Stomach (tissue), 9 donors: Measurements from ENCODE around the gene BRD7. TPM values are rescaled to one million over a fixed set of nuclear protein-coding genes. Genes with fewer than 3 reads are reported as not detected.

Source experiments
- DNase-seq, 2 donors: peaks; one replicate each; pipeline versions ENCODE4 v3.0.0 to v3.0.0-alpha.2; 2013 to 2019
- H3K27ac ChIP-seq, 5 donors: fragments of 200-600 bp in 4 of 5; sonication (generic) in 4 of 5; one replicate each; pipeline ENCODE4 v1.5.1; 2013 to 2019; ENCODE audit warnings: mild to moderate bottlenecking in 1 of 5, moderate library complexity in 1 of 5
- H3K27me3 ChIP-seq, 3 donors: fragments of 200-600 bp; sonication (generic); one replicate each; pipeline ENCODE4 v1.5.1; 2017 to 2019; ENCODE audit warnings: mixed run types in 1 of 3
- H3K36me3 ChIP-seq, 4 donors: fragments of 200-600 bp; sonication (generic); 1 replicate in 3 of 4; 2 replicates in 1 of 4; pipeline ENCODE4 v1.5.1; 2016 to 2019
- H3K4me1 ChIP-seq, 4 donors: fragments of 200-600 bp; sonication (generic); one replicate each; pipeline ENCODE4 v1.5.1; 2016 to 2019
- H3K4me3 ChIP-seq, 4 donors: fragments of 200-600 bp; sonication (generic) in 3 of 4; one replicate each; pipeline ENCODE4 v1.5.1; 2016 to 2019; ENCODE audit warnings: mild to moderate bottlenecking in 1 of 4
- H3K9me3 ChIP-seq, 4 donors: fragments of 200-600 bp; sonication (generic); one replicate each; pipeline ENCODE4 v1.5.1; 2016 to 2019
- EP300 ChIP-seq: sonication (generic); formaldehyde crosslinking; IDR thresholded peaks from one replicate; pipeline ENCODE4 v1.6.1; 2017; ENCODE audit warnings: antibody characterized with exemption
- POLR2A ChIP-seq, 4 donors: fragments of 450-650 bp; IDR thresholded peaks; one replicate each; pipeline ENCODE4 v1.6.1; 2016; ENCODE audit warnings: antibody characterized with exemption in 4 of 4, control low read depth in 2 of 4, mild to moderate bottlenecking in 1 of 4, moderate library complexity in 1 of 4
- POLR2AphosphoS5 ChIP-seq, 3 donors: sonication (generic); formaldehyde crosslinking; IDR thresholded peaks; one replicate each; pipeline ENCODE4 v1.6.1; 2016; ENCODE audit warnings: antibody characterized with exemption in 3 of 3
- WGBS, 5 donors: extraction: QIAGEN DNeasy Blood & Tissue Kit in 3 of 5; methylation state at CpG; one replicate each; pipeline versions ENCODE4 v1.1.5 to v1.1.7; 2013 to 2018; 5-methylcytosine and 5-hydroxymethylcytosine counted together
- intact Hi-C: fragments of 100-400 bp; cut with DNase I; formaldehyde crosslinking; loops from one replicate; pipeline ENCODE4 v1.15.1; 2023; ENCODE audit warnings: low total_unique reads
- polyA plus RNA-seq, 3 donors: library from polyadenylated mRNA; stranded (reverse); fragments of 200-250 nt; gene quantifications; one replicate each; pipeline ENCODE4 v1.2.3, GENCODE V29; 2013
- total RNA-seq, 5 donors: library from RNA; depleted of rRNA; stranded (reverse); fragments of >200 nt; gene quantifications; one replicate each; pipeline versions ENCODE4 v1.1.0 to v1.2.3, GENCODE V29; 2014 to 2016
- TF ChIP-seq, protein P1 (sequence below), 7 experiments: fragments of 450-650 bp in 4 of 7; fragments of 200-600 bp in 3 of 7; sonication (generic) in 3 of 7; IDR thresholded peaks; one replicate each; pipeline ENCODE4 v1.5.1; 2016 to 2019; ENCODE audit warnings: antibody characterized with exemption in 7 of 7, control low read depth in 2 of 7, mild to moderate bottlenecking in 1 of 7
- donor health status: healthy with polysubstance abuse.
- donor health status: Bipolar disorder and iron deficiency.
- donor health status: healthy.

The BRD7 gene
- total and polyA plus RNA-seq, 8 donors, result 9.3 to 71.8 (median 37.3) TPM

- Histone ChIP-seq H3K36me3 (no peaks in the 10 kb centered on the region), H3K9me3 (no peaks in the 10 kb centered on the region), H3K27ac (peak overlapping the region in 2 of 5 donors; percentile 32 to 33), H3K27me3 (no peaks in the 10 kb centered on the region), H3K4me1 (peaks cover 12 to 79% (median 31%) of the 10 kb centered on the region in 4 donors), H3K4me3 (no peak overlapping the region)
- TF ChIP-seq EP300, result no peak
- no peak for TF ChIP-seq POLR2A (IDR thresholded peaks at IDR 0.05)
- no peak for TF ChIP-seq POLR2AphosphoS5 (IDR thresholded peaks at IDR 0.05)
- TF ChIP-seq, protein P1, sequence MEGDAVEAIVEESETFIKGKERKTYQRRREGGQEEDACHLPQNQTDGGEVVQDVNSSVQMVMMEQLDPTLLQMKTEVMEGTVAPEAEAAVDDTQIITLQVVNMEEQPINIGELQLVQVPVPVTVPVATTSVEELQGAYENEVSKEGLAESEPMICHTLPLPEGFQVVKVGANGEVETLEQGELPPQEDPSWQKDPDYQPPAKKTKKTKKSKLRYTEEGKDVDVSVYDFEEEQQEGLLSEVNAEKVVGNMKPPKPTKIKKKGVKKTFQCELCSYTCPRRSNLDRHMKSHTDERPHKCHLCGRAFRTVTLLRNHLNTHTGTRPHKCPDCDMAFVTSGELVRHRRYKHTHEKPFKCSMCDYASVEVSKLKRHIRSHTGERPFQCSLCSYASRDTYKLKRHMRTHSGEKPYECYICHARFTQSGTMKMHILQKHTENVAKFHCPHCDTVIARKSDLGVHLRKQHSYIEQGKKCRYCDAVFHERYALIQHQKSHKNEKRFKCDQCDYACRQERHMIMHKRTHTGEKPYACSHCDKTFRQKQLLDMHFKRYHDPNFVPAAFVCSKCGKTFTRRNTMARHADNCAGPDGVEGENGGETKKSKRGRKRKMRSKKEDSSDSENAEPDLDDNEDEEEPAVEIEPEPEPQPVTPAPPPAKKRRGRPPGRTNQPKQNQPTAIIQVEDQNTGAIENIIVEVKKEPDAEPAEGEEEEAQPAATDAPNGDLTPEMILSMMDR (IDR thresholded peaks at IDR 0.05), result no peak
- WGBS, 5 donors, result 50 to 58% (median 55%) methylated on average over 2 of the region's 2 CpGs
- intact Hi-C loops, result no loop called here
- DNase-seq, result no peak
Observed at GRCh38 chr16:50279504-50279865, 89.3 kb downstream of the BRD7 start.

DNA sequence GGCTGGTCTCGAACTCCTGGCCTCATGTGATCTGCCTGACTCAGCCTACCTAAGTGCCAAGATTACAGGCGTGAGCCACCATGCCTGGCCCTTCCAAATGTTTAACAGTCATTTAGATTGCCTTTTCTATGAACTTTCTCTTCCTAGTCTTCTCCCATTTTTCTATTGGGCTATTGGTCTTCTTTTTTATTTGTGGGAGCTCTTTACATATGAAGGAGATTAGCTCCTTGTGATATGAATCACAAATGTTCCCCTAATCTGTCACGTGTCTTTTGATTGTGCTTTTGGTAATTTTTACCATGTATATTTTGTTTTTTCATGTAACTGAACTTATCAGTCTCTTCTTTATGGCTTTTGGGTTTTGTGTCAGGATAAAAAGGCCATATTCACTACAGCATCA, 90.5 kb downstream of the BRD7 start:
- H3K4me3 ChIP-seq, result no peak overlapping the region
- no peaks in the 10 kb centered on the region for H3K36me3 ChIP-seq
- DNase-seq, result no peak
- TF ChIP-seq, protein P1 (IDR thresholded peaks at IDR 0.05), result no peak
- no peak for TF ChIP-seq POLR2A (IDR thresholded peaks at IDR 0.05)
- intact Hi-C loops, result no loop called here
- WGBS, 5 donors, result 49 to 89% (median 63%) methylated on average over 3 of the region's 3 CpGs
- H3K27me3 ChIP-seq, result no peaks in the 10 kb centered on the region
- H3K9me3 ChIP-seq, result no peaks in the 10 kb centered on the region
- peaks cover 3 to 73% (median 20%) of the 10 kb centered on the region in 4 donors for H3K4me1 ChIP-seq
- no peak overlapping the region for H3K27ac ChIP-seq

DNA sequence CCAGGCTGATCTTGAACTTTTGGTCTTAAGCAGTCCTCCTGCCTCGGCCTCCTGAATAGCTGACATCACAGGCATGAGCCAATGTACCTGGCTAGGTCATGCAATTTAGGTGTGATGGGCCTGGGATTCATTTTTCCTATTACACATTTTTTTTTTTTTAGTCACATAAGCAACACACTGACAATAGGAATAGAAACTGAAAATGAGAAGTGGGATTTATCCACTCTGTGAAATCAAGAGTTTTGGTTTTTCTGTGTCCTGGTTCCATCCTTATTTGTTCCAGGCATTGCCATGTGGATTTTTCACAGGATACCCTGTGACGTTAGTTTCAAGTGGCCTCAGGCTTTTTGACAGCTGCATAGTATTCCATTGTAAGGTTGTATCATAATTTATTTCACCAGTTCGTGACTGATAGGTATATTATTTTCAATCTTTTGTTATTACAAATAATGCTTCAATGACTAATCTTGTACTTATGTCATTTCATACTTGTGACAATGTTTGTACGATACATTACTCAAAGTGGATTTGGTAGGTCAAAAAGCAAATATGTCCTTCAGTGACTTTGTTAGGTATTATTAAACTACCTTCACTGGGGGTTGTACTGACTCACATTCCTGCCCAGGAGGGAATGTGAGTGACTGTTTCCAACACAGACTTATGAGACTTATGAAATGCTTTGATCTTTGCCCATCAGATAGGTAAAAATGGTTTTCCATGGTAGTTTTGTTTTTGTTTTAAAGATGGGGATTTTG, 91.8 kb downstream of the BRD7 start:
- intact Hi-C loops, result no loop called here
- Histone ChIP-seq H3K4me1 (peaks cover 0 to 73% (median 12%) of the 10 kb centered on the region in 4 donors), H3K4me3 (no peak overlapping the region), H3K9me3 (no peaks in the 10 kb centered on the region), H3K36me3 (no peaks in the 10 kb centered on the region), H3K27ac (no peak overlapping the region), H3K27me3 (no peaks in the 10 kb centered on the region)
- 77 to 89% (median 80%) methylated on average over 4 of the region's 4 CpGs for WGBS, 5 donors
- TF ChIP-seq POLR2AphosphoS5 (IDR thresholded peaks at IDR 0.05) (no peak), POLR2A (IDR thresholded peaks at IDR 0.05) (no peak), EP300 (no peak)
- TF ChIP-seq, protein P1 (IDR thresholded peaks at IDR 0.05), result no peak
- DNase-seq, result peak in 1 of 2 donors; percentile 2

DNA sequence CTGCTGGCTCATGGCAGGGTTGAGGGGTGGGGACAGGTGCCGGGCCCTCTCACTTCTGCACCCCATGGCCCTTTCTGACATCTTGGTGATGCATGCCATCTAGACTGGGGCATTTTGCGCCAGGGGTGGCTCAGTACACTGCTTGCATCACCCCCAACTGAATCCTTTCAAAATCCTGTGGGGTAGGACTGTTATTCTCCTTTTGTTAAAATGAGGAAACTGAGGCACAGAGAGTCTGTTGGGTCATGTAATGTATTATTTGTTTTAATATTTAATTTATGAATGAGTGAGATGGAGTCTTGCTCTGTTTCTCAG, 92.5 kb downstream of the BRD7 start:
- WGBS, 5 donors, result 88 to 100% (median 91%) methylated on average over 2 of the region's 2 CpGs
- TF ChIP-seq, protein P1 (IDR thresholded peaks at IDR 0.05), result no peak
- Histone ChIP-seq H3K27me3 (no peaks in the 10 kb centered on the region), H3K4me3 (no peak overlapping the region), H3K27ac (peak overlapping the region in 1 of 5 donors; percentile 35), H3K36me3 (no peaks in the 10 kb centered on the region), H3K9me3 (no peaks in the 10 kb centered on the region), H3K4me1 (peaks cover 0 to 73% (median 9%) of the 10 kb centered on the region in 4 donors)
- no peak for DNase-seq
- intact Hi-C loops, result no loop called here
